Measurements from ENCODE around the gene MIP.
"Not testable (repeated sequence)": the region's sequence is repeated elsewhere in the genome, so short reads cannot be mapped to it uniquely, and the experiment has no call there.

MIP gene

DNA sequence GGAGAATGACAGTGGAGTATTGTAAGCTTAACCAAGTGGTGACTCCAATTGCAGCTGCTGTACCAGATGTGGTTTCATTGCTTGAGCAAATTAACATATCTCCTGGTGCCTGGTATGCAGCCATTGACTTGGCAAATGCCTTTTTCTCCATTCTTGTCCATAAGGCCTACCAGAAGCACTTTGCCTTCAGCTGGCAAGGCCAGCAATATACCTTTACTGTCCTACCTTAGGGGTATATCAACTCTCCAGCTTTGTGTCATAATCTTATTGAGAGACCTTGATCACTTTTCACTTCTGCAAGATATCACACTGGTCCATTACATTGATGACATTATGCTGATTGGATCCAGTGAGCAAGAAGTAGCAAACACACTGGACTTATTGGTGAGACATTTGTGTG is 52.8 kb downstream of the MIP start:
- DNase-seq: not testable (repeated sequence)

DNA sequence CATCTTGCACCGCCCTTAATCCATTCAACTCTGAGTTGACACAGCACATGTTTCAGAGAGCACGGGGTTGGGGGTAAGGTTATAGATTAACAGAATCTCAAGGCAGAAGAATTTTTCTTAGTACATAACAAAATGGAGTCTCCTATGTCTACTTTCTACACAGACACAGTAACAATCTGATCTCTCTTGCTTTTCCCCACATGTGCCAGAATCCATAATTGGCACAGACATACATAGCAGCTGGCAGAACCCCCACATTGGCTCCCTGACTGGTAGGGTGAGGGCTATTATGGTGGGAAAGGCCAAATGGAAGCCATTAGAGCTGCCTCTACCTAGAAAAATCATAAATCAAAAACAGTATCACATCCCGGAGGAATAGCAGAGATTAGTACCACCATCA is 53.3 kb downstream of the MIP start:
- DNase-seq: not testable (repeated sequence)

Measured in NCI-H226 (cell line).